Glutamatergic neuron (in vitro differentiated cells): ENCODE data around the gene SPTBN2. TPM values are rescaled to one million over a fixed set of nuclear protein-coding genes. Genes with fewer than 3 reads are reported as not detected.

ENCODE experiments used
- DNase-seq: peaks from one replicate; pipeline ENCODE4 v3.0.0; 2022
- H3K27ac Mint-ChIP-seq: one replicate; pipeline ENCODE4 v1.8.0; 2020; ENCODE audit warnings: mild to moderate bottlenecking, mixed read lengths, inconsistent platforms; ENCODE audit not compliant: unreplicated experiment
- H3K27me3 Mint-ChIP-seq: one replicate; pipeline ENCODE4 v1.8.0; 2020; ENCODE audit warnings: mild to moderate bottlenecking, moderate library complexity, mixed read lengths, inconsistent platforms; ENCODE audit not compliant: unreplicated experiment
- H3K36me3 Mint-ChIP-seq: one replicate; pipeline ENCODE4 v1.8.0; 2020; ENCODE audit warnings: mild to moderate bottlenecking, mixed read lengths, inconsistent platforms; ENCODE audit not compliant: unreplicated experiment
- H3K4me1 Mint-ChIP-seq: one replicate; pipeline ENCODE4 v1.8.0; 2020; ENCODE audit warnings: mild to moderate bottlenecking, low read depth, mixed read lengths, inconsistent platforms; ENCODE audit not compliant: unreplicated experiment
- H3K4me3 Mint-ChIP-seq: one replicate; pipeline ENCODE4 v1.8.0; 2020; ENCODE audit warnings: mild to moderate bottlenecking, mixed read lengths, inconsistent platforms; ENCODE audit not compliant: unreplicated experiment
- H3K9me3 Mint-ChIP-seq: one replicate; pipeline ENCODE4 v1.8.0; 2020; ENCODE audit warnings: mild to moderate bottlenecking, moderate library complexity, mixed read lengths, inconsistent platforms; ENCODE audit not compliant: unreplicated experiment
- total RNA-seq: library from RNA; stranded (reverse); fragmentation: NEBNext Ultra II Directional; extraction: Animal tissue kit (Norgen Biotek cat#: 25700); gene quantifications from one replicate; pipeline ENCODE4 v1.2.1, GENCODE V29; 2021; ENCODE audit not compliant: unreplicated experiment
- TF ChIP-seq, protein P1 (sequence below): fragments of 200-600 bp; sonication (generic); IDR thresholded peaks from one replicate; pipeline ENCODE4 v1.5.0; 2021; ENCODE audit not compliant: partially characterized antibody, unreplicated experiment

SPTBN2 gene
- total RNA-seq, 1 donor from 2014 or later = 371 TPM

DNA sequence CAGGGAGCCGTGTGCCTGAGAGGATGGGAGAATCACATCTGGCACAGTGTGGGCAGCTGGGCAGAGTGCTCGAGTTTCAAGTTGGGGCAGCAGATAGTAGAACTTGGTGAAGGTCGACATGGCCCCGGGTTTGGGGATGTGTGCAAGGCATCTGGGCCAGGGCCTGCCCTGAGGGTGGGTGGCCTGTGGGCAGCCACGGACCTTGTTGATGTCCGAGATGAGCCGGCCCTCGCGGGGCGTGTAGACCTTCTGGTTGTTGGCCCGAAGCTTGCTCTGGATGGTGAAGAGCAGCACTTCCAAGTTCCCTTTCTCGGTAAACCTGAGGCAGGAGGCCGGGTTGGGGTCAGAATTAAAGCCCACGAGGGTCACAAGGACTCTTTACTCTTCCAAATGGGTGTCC is 20.3 kb downstream of the SPTBN2 start:
- peak overlapping the region; percentile 52 for H3K27ac Mint-ChIP-seq
- H3K27me3 Mint-ChIP-seq = peaks cover 6% of the 10 kb centered on the region
- H3K36me3 Mint-ChIP-seq = peaks cover 3% of the 10 kb centered on the region
- H3K4me1 Mint-ChIP-seq = no peaks in the 10 kb centered on the region
- no peak overlapping the region for H3K4me3 Mint-ChIP-seq
- H3K9me3 Mint-ChIP-seq = peaks cover 8% of the 10 kb centered on the region
- DNase-seq = no peak
- TF ChIP-seq, protein P1, sequence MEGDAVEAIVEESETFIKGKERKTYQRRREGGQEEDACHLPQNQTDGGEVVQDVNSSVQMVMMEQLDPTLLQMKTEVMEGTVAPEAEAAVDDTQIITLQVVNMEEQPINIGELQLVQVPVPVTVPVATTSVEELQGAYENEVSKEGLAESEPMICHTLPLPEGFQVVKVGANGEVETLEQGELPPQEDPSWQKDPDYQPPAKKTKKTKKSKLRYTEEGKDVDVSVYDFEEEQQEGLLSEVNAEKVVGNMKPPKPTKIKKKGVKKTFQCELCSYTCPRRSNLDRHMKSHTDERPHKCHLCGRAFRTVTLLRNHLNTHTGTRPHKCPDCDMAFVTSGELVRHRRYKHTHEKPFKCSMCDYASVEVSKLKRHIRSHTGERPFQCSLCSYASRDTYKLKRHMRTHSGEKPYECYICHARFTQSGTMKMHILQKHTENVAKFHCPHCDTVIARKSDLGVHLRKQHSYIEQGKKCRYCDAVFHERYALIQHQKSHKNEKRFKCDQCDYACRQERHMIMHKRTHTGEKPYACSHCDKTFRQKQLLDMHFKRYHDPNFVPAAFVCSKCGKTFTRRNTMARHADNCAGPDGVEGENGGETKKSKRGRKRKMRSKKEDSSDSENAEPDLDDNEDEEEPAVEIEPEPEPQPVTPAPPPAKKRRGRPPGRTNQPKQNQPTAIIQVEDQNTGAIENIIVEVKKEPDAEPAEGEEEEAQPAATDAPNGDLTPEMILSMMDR = no peak

DNA sequence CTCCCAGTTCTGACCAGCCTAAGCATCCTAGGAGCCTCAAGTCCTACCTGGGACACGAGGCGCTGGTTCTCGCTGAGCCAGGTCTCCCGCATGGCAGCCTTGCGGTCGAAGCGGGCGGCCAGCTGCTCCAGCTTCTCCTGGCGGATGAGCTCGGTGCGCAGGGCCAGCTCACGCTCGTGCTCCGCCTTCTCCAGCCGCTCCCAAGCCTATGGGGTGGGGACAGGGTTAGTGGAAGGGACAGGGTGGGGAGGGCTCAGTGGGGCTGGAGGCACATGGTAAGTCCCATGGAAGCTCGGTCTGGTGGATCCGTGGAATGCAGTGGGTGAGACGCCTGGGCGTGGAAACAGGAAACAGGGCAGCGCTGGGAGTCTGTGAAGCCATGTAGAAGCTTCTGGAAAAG is 20.9 kb downstream of the SPTBN2 start:
- peak overlapping the region; percentile 38 for H3K27ac Mint-ChIP-seq
- peaks cover 6% of the 10 kb centered on the region for H3K9me3 Mint-ChIP-seq
- TF ChIP-seq, protein P1 = no peak
- H3K36me3 Mint-ChIP-seq = peaks cover 3% of the 10 kb centered on the region
- H3K4me3 Mint-ChIP-seq = no peak overlapping the region
- no peaks in the 10 kb centered on the region for H3K4me1 Mint-ChIP-seq
- no peak for DNase-seq
- H3K27me3 Mint-ChIP-seq = peaks cover 2% of the 10 kb centered on the region

DNA sequence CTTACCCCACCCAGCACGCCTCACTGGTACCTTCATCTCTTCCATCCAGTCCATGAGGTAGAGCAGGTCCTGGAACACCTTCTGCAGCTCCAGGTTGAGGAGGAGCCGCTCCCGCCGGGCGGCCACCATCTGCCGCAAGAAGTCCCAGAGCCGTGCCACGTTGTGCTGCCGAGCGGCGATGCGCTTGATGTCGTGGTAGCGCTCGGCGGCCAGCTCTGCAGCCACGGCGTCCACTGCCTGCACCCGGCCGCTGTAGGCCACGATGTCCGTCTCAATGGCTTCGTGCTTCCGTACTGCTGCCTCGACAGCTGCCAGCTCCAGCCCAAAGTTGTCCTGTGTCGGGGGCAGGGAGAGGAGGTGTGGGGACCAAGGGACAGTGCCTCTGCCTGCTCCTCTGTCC is 21.5 kb downstream of the SPTBN2 start:
- Mint-ChIP-seq H3K4me1 (no peaks in the 10 kb centered on the region), H3K27ac (no peak overlapping the region), H3K4me3 (no peak overlapping the region), H3K36me3 (peaks cover 3% of the 10 kb centered on the region), H3K9me3 (peaks cover 6% of the 10 kb centered on the region), H3K27me3 (peaks cover 2% of the 10 kb centered on the region)
- DNase-seq = no peak
- TF ChIP-seq, protein P1 = no peak

DNA sequence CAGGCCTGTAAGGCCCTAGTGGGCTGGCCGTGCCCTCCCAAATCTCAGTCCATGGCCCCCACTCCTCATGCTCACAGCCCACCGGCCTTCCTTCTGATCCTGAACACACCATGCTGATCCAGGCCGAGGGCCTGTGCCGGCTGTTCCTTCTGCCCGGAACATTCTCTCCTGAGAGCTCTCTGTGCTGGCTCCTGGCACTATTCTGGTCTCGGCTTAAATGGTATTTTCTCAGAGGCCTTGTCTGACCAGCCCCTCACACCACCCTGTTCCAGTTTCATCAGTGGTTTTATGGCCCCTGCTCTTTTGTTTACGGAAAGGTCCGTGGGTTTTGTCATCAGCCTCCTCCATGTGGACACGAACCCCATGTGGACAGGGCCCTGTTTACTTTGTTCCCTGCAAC is 22.0 kb downstream of the SPTBN2 start:
- no peak overlapping the region for H3K27ac Mint-ChIP-seq

DNA sequence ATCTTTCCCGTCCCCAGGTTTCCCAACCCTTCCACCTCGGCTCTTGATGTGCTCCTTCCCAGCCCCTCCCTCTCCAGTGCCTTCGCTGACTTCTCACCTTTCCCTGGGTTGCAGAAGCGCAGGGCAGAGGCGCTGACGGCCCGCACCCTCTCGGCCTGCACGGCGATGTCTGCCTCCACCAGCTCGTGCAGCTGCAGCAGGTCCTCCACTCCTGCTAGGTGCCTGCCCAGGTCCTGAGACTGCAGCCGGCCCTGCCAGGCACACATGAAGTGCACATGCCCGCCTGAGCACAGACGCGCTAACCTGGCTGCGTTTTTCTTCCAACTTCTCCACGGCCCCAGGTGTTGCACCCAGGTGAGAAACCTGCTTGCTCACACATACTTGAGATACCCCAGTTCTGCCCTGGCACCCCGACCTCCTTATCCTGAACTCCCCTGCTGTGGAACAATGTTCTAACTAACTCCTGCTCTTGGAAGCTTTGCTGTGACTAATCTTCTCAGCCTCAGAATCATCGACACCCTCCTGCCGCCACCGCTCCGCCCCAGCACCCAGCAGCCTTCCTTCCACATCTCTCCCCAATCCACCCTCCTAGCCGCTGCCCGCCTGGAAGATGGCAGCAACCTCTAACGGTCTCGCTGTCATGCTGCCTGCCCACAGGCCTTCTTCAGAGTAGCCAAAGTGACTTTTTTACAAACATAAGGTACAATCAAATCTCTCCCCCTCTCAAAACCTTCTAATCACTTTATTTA is 23.3 kb downstream of the SPTBN2 start:
- H3K27me3 Mint-ChIP-seq = peaks cover 2% of the 10 kb centered on the region
- no peak overlapping the region for H3K4me3 Mint-ChIP-seq
- peaks cover 10% of the 10 kb centered on the region for H3K9me3 Mint-ChIP-seq
- no peaks in the 10 kb centered on the region for H3K4me1 Mint-ChIP-seq
- peaks cover under 1% of the 10 kb centered on the region for H3K36me3 Mint-ChIP-seq
- H3K27ac Mint-ChIP-seq = no peak overlapping the region
- TF ChIP-seq, protein P1 = no peak
- DNase-seq = no peak

More for the DNA sequence above, 22.0 kb downstream of the SPTBN2 start:
- H3K27me3 Mint-ChIP-seq = peaks cover 2% of the 10 kb centered on the region
- no peak overlapping the region for H3K4me3 Mint-ChIP-seq
- H3K36me3 Mint-ChIP-seq = peaks cover 3% of the 10 kb centered on the region
- H3K4me1 Mint-ChIP-seq = no peaks in the 10 kb centered on the region
- TF ChIP-seq, protein P1 = no peak
- peaks cover 6% of the 10 kb centered on the region for H3K9me3 Mint-ChIP-seq
- no peak for DNase-seq
